ENCODE data around the gene REXO1.

DNA sequence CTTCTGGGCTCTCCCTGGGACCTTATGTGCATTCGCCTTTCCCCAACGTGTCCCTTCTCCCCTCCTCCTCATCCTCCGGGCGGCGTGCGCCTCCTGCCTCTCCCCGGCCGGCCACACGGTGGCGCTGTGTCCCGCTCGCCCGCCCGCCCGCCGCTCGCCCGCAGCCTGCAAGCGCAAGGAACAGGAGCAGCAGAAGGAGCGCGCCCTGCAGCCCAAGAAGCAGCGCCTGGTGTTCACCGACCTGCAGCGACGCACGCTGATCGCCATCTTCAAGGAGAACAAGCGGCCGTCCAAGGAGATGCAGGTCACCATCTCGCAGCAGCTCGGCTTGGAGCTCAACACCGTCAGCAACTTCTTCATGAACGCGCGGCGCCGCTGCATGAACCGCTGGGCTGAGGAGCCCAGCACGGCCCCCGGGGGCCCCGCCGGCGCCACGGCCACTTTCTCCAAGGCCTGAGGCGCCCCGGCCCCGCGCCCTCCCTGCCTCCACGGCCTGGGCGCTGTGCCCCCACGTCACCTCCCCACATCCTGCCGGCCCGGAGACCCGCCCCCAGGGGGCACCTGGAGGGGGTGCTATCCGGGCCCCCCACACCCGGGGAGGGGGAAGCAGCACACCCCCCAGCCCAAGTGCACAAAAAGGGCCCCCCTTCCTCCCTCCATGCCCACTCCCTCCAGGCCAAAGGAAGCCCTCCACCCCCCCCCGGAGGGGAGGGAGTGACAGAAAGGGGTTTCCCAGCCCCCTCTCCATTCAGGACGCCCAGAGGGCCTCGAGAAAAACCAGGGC is 73.1 kb downstream of the REXO1 start:
- no peak for TF ChIP-seq SRF (IDR thresholded peaks at IDR 0.05; ENCODE audit: low read depth)
- TF ChIP-seq EZH2 (IDR thresholded peaks at IDR 0.05): no peak
- TF ChIP-seq, protein P1, sequence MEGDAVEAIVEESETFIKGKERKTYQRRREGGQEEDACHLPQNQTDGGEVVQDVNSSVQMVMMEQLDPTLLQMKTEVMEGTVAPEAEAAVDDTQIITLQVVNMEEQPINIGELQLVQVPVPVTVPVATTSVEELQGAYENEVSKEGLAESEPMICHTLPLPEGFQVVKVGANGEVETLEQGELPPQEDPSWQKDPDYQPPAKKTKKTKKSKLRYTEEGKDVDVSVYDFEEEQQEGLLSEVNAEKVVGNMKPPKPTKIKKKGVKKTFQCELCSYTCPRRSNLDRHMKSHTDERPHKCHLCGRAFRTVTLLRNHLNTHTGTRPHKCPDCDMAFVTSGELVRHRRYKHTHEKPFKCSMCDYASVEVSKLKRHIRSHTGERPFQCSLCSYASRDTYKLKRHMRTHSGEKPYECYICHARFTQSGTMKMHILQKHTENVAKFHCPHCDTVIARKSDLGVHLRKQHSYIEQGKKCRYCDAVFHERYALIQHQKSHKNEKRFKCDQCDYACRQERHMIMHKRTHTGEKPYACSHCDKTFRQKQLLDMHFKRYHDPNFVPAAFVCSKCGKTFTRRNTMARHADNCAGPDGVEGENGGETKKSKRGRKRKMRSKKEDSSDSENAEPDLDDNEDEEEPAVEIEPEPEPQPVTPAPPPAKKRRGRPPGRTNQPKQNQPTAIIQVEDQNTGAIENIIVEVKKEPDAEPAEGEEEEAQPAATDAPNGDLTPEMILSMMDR (IDR thresholded peaks at IDR 0.05 in 2 of 3, conservative IDR thresholded peaks at IDR 0.05 in 1 of 3; ENCODE audit: borderline replicate concordance in 1 of 3, insufficient read depth in 1 of 3, low read depth in 2 of 3, low read length in 2 of 3): peak; percentile 35 to 74 (median 61); a peak in 5 of 6 replicates
- TF ChIP-seq POLR2A (IDR thresholded peaks at IDR 0.05; ENCODE audit: borderline replicate concordance, extremely low read depth, insufficient read depth, insufficient read length): no peak
- TF ChIP-seq EZH2phosphoT487 (IDR thresholded peaks at IDR 0.05; ENCODE audit: borderline replicate concordance): no peak
- TF ChIP-seq POLR2AphosphoS5 (IDR thresholded peaks at IDR 0.05; ENCODE audit: low read depth, low read length): no peak
- TF ChIP-seq, protein P2, sequence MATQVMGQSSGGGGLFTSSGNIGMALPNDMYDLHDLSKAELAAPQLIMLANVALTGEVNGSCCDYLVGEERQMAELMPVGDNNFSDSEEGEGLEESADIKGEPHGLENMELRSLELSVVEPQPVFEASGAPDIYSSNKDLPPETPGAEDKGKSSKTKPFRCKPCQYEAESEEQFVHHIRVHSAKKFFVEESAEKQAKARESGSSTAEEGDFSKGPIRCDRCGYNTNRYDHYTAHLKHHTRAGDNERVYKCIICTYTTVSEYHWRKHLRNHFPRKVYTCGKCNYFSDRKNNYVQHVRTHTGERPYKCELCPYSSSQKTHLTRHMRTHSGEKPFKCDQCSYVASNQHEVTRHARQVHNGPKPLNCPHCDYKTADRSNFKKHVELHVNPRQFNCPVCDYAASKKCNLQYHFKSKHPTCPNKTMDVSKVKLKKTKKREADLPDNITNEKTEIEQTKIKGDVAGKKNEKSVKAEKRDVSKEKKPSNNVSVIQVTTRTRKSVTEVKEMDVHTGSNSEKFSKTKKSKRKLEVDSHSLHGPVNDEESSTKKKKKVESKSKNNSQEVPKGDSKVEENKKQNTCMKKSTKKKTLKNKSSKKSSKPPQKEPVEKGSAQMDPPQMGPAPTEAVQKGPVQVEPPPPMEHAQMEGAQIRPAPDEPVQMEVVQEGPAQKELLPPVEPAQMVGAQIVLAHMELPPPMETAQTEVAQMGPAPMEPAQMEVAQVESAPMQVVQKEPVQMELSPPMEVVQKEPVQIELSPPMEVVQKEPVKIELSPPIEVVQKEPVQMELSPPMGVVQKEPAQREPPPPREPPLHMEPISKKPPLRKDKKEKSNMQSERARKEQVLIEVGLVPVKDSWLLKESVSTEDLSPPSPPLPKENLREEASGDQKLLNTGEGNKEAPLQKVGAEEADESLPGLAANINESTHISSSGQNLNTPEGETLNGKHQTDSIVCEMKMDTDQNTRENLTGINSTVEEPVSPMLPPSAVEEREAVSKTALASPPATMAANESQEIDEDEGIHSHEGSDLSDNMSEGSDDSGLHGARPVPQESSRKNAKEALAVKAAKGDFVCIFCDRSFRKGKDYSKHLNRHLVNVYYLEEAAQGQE (IDR thresholded peaks at IDR 0.05; ENCODE audit: low read depth): no peak
- no peak for TF ChIP-seq FOSL1 (IDR thresholded peaks at IDR 0.05; ENCODE audit: low read depth)
- no peak for TF ChIP-seq CEBPB (IDR thresholded peaks at IDR 0.05; ENCODE audit: low read depth)
- TF ChIP-seq, protein P3, sequence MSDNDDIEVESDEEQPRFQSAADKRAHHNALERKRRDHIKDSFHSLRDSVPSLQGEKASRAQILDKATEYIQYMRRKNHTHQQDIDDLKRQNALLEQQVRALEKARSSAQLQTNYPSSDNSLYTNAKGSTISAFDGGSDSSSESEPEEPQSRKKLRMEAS (IDR thresholded peaks at IDR 0.05): no peak
- no peak for TF ChIP-seq TCF7L2 (IDR thresholded peaks at IDR 0.05; ENCODE audit: borderline replicate concordance, extremely low read depth, insufficient read depth, insufficient read length)
- TF ChIP-seq SIN3A (IDR thresholded peaks at IDR 0.05; ENCODE audit: low read depth): no peak
- TF ChIP-seq, protein P4, sequence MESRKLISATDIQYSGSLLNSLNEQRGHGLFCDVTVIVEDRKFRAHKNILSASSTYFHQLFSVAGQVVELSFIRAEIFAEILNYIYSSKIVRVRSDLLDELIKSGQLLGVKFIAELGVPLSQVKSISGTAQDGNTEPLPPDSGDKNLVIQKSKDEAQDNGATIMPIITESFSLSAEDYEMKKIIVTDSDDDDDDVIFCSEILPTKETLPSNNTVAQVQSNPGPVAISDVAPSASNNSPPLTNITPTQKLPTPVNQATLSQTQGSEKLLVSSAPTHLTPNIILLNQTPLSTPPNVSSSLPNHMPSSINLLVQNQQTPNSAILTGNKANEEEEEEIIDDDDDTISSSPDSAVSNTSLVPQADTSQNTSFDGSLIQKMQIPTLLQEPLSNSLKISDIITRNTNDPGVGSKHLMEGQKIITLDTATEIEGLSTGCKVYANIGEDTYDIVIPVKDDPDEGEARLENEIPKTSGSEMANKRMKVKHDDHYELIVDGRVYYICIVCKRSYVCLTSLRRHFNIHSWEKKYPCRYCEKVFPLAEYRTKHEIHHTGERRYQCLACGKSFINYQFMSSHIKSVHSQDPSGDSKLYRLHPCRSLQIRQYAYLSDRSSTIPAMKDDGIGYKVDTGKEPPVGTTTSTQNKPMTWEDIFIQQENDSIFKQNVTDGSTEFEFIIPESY (IDR thresholded peaks at IDR 0.05; ENCODE audit: extremely low read depth, insufficient replicate concordance, low read length): no peak
- TF ChIP-seq RAD21 (IDR thresholded peaks at IDR 0.05; ENCODE audit: low read depth): peak; percentile 37
